ENCODE data around the gene SNTG2. TPM values are rescaled to one million over a fixed set of nuclear protein-coding genes. Genes with fewer than 3 reads are reported as not detected.

SNTG2 gene
- total RNA-seq, 1 experiment from 2014 or later, result 20.5 TPM

GRCh38 chr2:963876-964275 is 13.2 kb downstream of the SNTG2 start (continued):
- TF ChIP-seq ATF2 (CRISPR knock-in tag; IDR thresholded peaks at IDR 0.05; ENCODE audit: borderline replicate concordance, low read depth), result no peak

- no peak overlapping the region for H3K27ac Mint-ChIP-seq
- POLR2A ChIA-PET, result no interaction called here
- H3K9me3 Mint-ChIP-seq, result peaks cover 20% of the 10 kb centered on the region
- no peak overlapping the region for H3K4me3 Mint-ChIP-seq
- ATAC-seq (no peak), DNase-seq (ENCODE audit: low spot score) (no peak)
- H3K36me3 Mint-ChIP-seq, result peaks cover 20% of the 10 kb centered on the region
- TF ChIP-seq JUN (CRISPR knock-in tag; IDR thresholded peaks at IDR 0.05) (no peak), ZNF281 (CRISPR knock-in tag; IDR thresholded peaks at IDR 0.05) (no peak), JAZF1 (CRISPR knock-in tag; IDR thresholded peaks at IDR 0.05) (no peak), ETV6 (CRISPR knock-in tag; IDR thresholded peaks at IDR 0.05) (no peak), USF2 (CRISPR knock-in tag; IDR thresholded peaks at IDR 0.05) (no peak), KAT7 (CRISPR knock-in tag; IDR thresholded peaks at IDR 0.05; ENCODE audit: borderline replicate concordance) (no peak), HMGXB4 (CRISPR knock-in tag; IDR thresholded peaks at IDR 0.05) (no peak), IRF1 (CRISPR knock-in tag; IDR thresholded peaks at IDR 0.05) (no peak), CREB1 (CRISPR knock-in tag; IDR thresholded peaks at IDR 0.05) (no peak), SP1 (CRISPR knock-in tag; conservative IDR thresholded peaks at IDR 0.05) (no peak), ZNF423 (CRISPR knock-in tag; IDR thresholded peaks at IDR 0.05) (no peak), PRDM15 (CRISPR knock-in tag; IDR thresholded peaks at IDR 0.05) (no peak), ZSCAN18 (CRISPR knock-in tag; IDR thresholded peaks at IDR 0.05) (no peak), MYBL2 (CRISPR knock-in tag; IDR thresholded peaks at IDR 0.05) (no peak), ZNF232 (CRISPR knock-in tag; IDR thresholded peaks at IDR 0.05) (no peak), GRHL2 (CRISPR knock-in tag; IDR thresholded peaks at IDR 0.05; ENCODE audit: insufficient replicate concordance, severe bottlenecking) (no peak), FOXJ3 (CRISPR knock-in tag; IDR thresholded peaks at IDR 0.05; ENCODE audit: borderline replicate concordance) (no peak)
- CTCF ChIA-PET, result no interaction called here
- peaks cover 3% of the 10 kb centered on the region; the same call in 1 of the 2 replicates for H3K27me3 Mint-ChIP-seq (ENCODE audit: low read depth)
- peaks cover 14% of the 10 kb centered on the region for H3K4me1 Mint-ChIP-seq
These were observed 13.9 kb downstream of the SNTG2 start for GRCh38 chr2:964562-964961.
